ENCODE results near the gene AKT3.
"Not testable (repeated sequence)": the region's sequence is repeated elsewhere in the genome, so short reads cannot be mapped to it uniquely, and the experiment has no call there.

Gene AKT3

GRCh38 chr1:243850202-243850451 lies at the start of gene AKT3:
TSS of gene AKT3 (minus strand) at chr1:243850243. CDS start at chr1:243843170, 7,073 bp downstream.
- DNase-seq (ENCODE audit: low read depth in 2 of 2), result no peak

- DNase-seq (ENCODE audit: low read depth in 2 of 2), result no peak
Measured at GRCh38 chr1:243898278-243898677, 48.2 kb upstream of the AKT3 start.

- DNase-seq (ENCODE audit: low read depth in 2 of 2), result no peak
Measured at GRCh38 chr1:243896313-243896712, 46.3 kb upstream of the AKT3 start.

- no peak for DNase-seq (ENCODE audit: low read depth in 2 of 2)
Measured at GRCh38 chr1:243892456-243892855, 42.4 kb upstream of the AKT3 start.

GRCh38 chr1:243890576-243890975 lies 40.5 kb upstream of the AKT3 start:
- DNase-seq (ENCODE audit: low read depth in 2 of 2), result no peak

GRCh38 chr1:243885806-243886205 lies 35.8 kb upstream of the AKT3 start:
- DNase-seq (ENCODE audit: low read depth in 2 of 2), result no peak

- no peak for DNase-seq (ENCODE audit: low read depth in 2 of 2)
Measured at GRCh38 chr1:243884603-243885002, 34.6 kb upstream of the AKT3 start.

GRCh38 chr1:243883551-243883950 lies 33.5 kb upstream of the AKT3 start:
- no peak for DNase-seq (ENCODE audit: low read depth in 2 of 2)

GRCh38 chr1:243882276-243882675 lies 32.2 kb upstream of the AKT3 start:
- DNase-seq (ENCODE audit: low read depth in 2 of 2), result no peak

GRCh38 chr1:243877058-243877457 lies 27.0 kb upstream of the AKT3 start:
- DNase-seq (ENCODE audit: low read depth in 2 of 2), result not testable (repeated sequence)

GRCh38 chr1:243855616-243856318 lies 5.7 kb upstream of the AKT3 start:
- DNase-seq (ENCODE audit: low read depth in 2 of 2), result no peak

- DNase-seq (ENCODE audit: low read depth in 2 of 2), result no peak
Measured at GRCh38 chr1:243851765-243852164, 1.7 kb upstream of the AKT3 start.

GRCh38 chr1:243851257-243851756 lies 1.3 kb upstream of the AKT3 start:
- no peak for DNase-seq (ENCODE audit: low read depth in 2 of 2)

GRCh38 chr1:243850452-243851256 lies 611 bp upstream of the AKT3 start:
- DNase-seq (ENCODE audit: low read depth in 2 of 2), result peak; percentile 62 to 65

GRCh38 chr1:243849421-243850201 lies 432 bp downstream of the AKT3 start:
- peak; percentile 33 to 44 for DNase-seq (ENCODE audit: low read depth in 2 of 2)

- peak; percentile 17 to 23 for DNase-seq (ENCODE audit: low read depth in 2 of 2)
Measured at GRCh38 chr1:243848858-243849420, 1.1 kb downstream of the AKT3 start.

- DNase-seq (ENCODE audit: low read depth in 2 of 2), result no peak
Measured at GRCh38 chr1:243848165-243848857, 1.7 kb downstream of the AKT3 start.

GRCh38 chr1:243846761-243847160 lies 3.3 kb downstream of the AKT3 start:
- DNase-seq (ENCODE audit: low read depth in 2 of 2), result no peak

GRCh38 chr1:243845888-243846287 lies 4.2 kb downstream of the AKT3 start:
- DNase-seq (ENCODE audit: low read depth in 2 of 2), result no peak

GRCh38 chr1:243844186-243844585 lies 5.9 kb downstream of the AKT3 start:
- no peak for DNase-seq (ENCODE audit: low read depth in 2 of 2)

- no peak for DNase-seq (ENCODE audit: low read depth in 2 of 2)
Measured at GRCh38 chr1:243842978-243843511, 7.0 kb downstream of the AKT3 start.
